Raji (cell line): Measurements from ENCODE around the gene NOL7.

Source experiments
- POLR2A ChIP-seq: IDR thresholded peaks from 2 replicates; pipeline ENCODE4 v1.6.1; 2011; ENCODE audit warnings: low read depth, low read length, control low read depth; ENCODE audit not compliant: insufficient read depth

Gene NOL7

DNA sequence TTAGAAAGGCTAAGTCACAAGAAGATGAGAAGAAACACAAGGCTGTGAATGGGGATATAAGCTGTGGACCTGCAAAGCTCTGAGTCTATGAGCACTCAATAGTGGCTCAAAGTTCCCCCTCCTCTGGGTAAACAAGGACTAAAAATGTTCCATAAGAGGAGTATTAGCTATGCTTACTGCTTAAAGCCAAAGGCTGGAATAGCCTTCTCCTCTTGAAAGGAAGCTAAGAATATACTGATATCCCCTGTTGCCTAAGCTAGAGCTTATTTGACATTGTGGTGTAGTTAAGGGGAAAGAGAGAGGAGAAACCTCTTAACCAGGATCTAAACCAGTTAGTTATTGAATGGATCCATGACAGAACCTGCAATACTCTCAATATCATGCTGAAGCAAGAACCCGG lies 45.8 kb downstream of the NOL7 start:
- no peak for TF ChIP-seq POLR2A

- no peak for TF ChIP-seq POLR2A
These were observed 46.5 kb downstream of the NOL7 start for GRCh38 chr6:13661647-13662046.

GRCh38 chr6:13662651-13663334 lies 47.7 kb downstream of the NOL7 start:
- TF ChIP-seq POLR2A: no peak

DNA sequence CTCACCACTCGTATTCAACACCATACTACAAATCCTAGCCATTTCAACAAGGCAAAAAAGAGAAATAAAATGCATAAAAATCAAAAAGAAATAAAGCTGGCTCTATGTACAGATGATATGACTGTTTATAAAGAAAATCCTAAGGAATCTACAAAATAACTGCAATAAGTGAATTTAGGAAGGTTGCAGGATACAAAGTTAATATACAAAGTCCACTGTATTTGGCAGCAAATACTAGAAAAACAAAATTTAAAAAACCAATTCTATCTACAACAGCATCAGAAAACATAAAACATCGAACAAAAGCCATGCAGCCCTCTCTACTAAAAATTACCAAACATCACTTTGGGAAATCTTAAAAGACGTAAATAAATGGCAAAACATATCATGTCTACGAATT lies 48.9 kb downstream of the NOL7 start:
- TF ChIP-seq POLR2A: no peak

GRCh38 chr6:13664703-13665352 lies 49.7 kb downstream of the NOL7 start:
- TF ChIP-seq POLR2A: no peak

DNA sequence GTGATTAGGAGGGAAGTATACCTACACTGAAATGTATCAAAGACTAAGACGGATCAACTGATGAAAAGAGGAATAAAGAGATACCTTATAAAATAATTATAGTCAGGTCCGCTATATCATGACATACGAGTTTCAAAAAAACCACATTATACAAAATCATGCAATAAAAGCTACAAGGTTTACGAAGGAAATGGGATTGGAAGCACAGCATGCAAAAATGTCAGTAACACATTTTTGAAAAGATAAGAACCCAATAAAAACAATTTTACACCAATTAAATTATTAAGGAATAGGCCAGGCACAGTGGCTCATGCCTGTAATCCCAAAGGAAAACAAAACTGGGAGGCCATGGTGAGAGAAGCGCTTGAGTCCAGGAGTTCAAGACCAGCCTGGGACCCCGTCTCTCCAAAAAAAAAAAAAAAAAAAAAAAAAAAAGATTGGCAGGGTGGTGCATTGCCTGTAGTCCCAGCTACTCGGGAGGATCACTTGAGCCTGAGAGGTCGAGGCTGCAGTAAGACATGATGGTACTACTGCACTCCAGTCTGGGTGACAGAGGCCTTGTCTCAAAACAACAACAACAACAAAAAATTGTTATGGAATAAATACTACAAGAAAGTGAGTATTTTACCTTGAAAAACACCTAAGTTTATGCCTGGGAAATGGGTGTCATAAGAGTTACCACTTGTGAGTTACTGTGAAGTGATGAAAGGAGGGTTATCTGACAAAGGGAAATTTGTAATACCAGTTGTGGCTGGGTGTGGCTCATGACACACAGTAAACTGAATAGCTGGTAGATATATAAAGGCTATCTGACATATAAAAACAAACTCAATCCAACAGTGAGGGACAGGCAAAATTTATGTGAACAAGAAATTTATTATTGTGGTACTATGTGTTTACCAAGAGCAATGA lies 51.3 kb downstream of the NOL7 start:
- TF ChIP-seq POLR2A: no peak

- TF ChIP-seq POLR2A: no peak
These were observed 52.5 kb downstream of the NOL7 start for GRCh38 chr6:13667655-13668054.

GRCh38 chr6:13668291-13668928 lies 53.3 kb downstream of the NOL7 start:
- no peak for TF ChIP-seq POLR2A

DNA sequence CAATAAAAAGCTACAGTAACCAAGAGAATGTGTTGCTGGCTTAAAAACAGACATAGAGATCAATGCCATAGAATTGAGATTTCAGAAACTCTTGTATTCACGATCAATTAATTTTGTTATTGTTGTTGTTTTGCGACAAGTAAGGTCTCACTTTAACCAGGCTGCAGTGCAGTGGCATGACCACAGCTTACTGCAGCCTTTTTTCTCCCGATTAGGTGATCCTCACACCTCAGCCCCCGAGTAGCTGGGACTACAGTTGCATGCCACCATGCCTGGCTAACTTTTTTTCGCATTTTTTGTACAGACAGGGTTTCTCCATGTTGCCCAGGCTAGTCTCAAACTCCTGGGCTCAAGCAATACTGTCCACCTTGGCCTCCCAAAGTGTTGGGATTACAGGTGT lies 54.3 kb downstream of the NOL7 start:
- TF ChIP-seq POLR2A: no peak
